IPS-NIHi7 (cell line): Measurements from ENCODE around the gene UBAC1.

Experiments used
- DNase-seq: peaks from one replicate; pipeline ENCODE4 v3.0.0; 2012; ENCODE audit warnings: mixed read lengths; ENCODE audit errors: extremely low spot score

Gene UBAC1

GRCh38 chr9:135884328-135885035 is 76.7 kb downstream of the UBAC1 start:
- no peak for DNase-seq

GRCh38 chr9:135883410-135884089 is 77.6 kb downstream of the UBAC1 start:
- no peak for DNase-seq
